A673 (cell line): Measurements from ENCODE around the gene SPRED2.

Experiments
- EZH2 ChIP-seq: fragments of 200-600 bp; sonication (generic); IDR thresholded peaks from 2 replicates; pipeline ENCODE4 v1.6.1; 2017; ENCODE audit warnings: borderline replicate concordance, low read depth, mild to moderate bottlenecking, mixed read lengths, antibody characterized with exemption, low read length; ENCODE audit not compliant: poor library complexity, severe bottlenecking
- TF ChIP-seq, protein P1 (sequence below): fragments of 300-800, 200-600 bp; sonication (generic); conservative IDR thresholded peaks from 2 replicates; pipeline ENCODE4 v1.5.1; 2017; ENCODE audit warnings: low read depth, mild to moderate bottlenecking, antibody characterized with exemption, low read length, moderate library complexity, mixed read lengths

DNA sequence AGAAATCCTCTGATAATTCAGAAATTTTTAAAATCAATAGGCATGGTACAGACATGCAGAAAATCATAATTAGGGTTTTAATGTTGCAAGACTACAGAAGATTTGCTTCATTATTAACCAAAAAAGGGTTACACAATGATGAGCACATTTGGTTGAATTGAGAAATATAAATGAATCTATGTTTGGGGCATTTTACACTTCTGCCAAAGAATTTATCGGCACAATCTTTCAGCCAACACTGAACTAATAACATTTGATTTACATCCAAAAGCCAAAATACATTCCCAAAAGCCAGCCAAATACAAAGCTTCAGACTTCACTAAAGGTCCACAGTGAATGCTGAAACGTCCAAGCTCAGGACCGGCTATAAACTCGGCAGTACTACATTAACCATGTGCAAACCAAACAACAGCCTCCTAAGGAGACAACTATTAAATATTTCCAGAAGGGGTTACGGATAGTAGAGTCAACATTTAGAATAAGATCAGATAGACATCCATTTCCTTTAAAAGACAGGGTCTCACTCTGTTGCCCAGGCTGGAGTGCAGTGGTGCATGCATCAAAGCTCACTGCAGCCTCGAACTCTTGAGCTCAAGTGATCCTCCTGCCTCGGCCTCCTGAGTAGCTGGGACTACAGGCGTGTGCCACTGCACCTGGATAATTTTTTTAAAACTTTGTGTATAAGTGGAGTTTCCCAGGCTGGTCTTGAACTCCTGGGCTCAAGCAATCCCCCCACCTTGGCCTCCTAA lies 29.4 kb downstream of the SPRED2 start:
- TF ChIP-seq, protein P1, sequence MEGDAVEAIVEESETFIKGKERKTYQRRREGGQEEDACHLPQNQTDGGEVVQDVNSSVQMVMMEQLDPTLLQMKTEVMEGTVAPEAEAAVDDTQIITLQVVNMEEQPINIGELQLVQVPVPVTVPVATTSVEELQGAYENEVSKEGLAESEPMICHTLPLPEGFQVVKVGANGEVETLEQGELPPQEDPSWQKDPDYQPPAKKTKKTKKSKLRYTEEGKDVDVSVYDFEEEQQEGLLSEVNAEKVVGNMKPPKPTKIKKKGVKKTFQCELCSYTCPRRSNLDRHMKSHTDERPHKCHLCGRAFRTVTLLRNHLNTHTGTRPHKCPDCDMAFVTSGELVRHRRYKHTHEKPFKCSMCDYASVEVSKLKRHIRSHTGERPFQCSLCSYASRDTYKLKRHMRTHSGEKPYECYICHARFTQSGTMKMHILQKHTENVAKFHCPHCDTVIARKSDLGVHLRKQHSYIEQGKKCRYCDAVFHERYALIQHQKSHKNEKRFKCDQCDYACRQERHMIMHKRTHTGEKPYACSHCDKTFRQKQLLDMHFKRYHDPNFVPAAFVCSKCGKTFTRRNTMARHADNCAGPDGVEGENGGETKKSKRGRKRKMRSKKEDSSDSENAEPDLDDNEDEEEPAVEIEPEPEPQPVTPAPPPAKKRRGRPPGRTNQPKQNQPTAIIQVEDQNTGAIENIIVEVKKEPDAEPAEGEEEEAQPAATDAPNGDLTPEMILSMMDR = no peak
- no peak for TF ChIP-seq EZH2
